Measurements from ENCODE around the gene RBBP5.

DNA sequence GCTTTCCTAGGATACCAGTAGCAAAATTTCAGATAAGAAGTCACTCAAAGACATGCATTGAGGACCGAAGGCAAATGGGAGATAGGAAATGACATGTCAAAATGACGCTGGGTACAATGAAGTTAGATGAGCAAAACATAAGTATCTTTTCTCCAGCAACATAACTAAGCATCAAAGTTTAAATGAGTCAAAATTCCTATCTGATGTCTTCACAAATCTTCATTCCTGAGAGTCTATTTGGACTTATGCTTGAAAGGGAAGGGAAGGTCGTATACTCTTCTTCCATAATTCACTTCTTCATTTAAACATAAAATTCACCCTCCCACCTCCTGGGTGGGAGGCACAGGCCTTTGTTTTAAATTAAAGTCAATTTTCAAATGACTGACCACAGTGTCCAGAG is 33.4 kb downstream of the RBBP5 start:
- no peak for TF ChIP-seq CTCF (IDR thresholded peaks at IDR 0.05)
- TF ChIP-seq POLR2A (IDR thresholded peaks at IDR 0.05): no peak
